ENCODE measurements around the gene CHD5.

DNA sequence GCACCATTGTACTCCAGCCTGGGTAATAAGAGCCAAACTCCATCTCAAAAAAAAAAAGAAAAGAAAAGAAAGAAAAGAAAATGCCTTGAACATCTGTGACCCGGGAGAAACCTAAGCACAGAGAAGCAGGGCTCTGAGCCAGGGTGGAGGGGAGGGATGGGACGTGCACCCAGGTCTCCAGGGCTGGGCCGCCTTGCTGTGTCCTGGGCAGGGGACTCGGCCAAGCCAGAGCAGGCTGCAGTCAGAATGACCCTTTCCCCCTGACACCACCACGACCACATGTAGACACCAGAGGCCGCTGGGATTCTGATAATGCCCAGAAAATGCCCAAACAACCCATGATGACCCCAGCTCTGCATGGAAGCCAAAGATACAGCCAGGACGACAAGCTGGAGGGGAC is 17.8 kb downstream of the CHD5 start:
- TF ChIP-seq NFKB2 (CRISPR knock-in tag; IDR thresholded peaks at IDR 0.05; ENCODE audit: borderline replicate concordance) (no peak), ZNF816 (CRISPR knock-in tag; IDR thresholded peaks at IDR 0.05; ENCODE audit: borderline replicate concordance) (no peak), JUND (CRISPR knock-in tag; IDR thresholded peaks at IDR 0.05) (no peak), SETDB1 (CRISPR knock-in tag; IDR thresholded peaks at IDR 0.05; ENCODE audit: borderline replicate concordance) (no peak), YY1 (IDR thresholded peaks at IDR 0.05; ENCODE audit: insufficient read depth, insufficient replicate concordance, low read depth, low read length) (no peak), POLR2A (IDR thresholded peaks at IDR 0.05; ENCODE audit: insufficient read depth in 1 of 2, low read depth in 2 of 2, low read length in 2 of 2) (no peak)

Data from HepG2 (cell line).